ENCODE results near the gene PTPRT.

The PTPRT gene

DNA sequence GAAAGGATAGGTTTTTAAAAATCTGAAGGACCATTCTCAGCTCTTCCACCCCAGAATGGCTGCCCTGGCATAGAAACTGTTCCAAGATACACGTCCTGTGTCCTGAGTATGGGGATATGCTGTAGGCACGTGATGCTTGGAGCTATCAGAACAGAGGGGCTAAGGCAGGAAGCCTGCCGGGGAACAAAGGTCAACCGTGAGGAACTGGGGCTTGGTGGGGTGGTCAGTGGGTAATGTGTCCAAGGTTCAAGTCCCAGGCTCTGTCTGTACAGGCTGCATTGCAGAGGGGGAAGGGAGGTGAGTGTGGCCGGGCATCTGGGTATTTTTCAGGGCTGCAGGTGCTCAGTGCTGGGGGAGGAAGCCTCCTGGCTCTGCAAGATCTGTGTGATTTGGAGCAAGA lies 1092.0 kb downstream of the PTPRT start:
- H3K27ac ChIP-seq: no peak overlapping the region
- no peak for DNase-seq (ENCODE audit: low spot score)
- no peak overlapping the region for H3K4me3 ChIP-seq
- TF ChIP-seq, protein P1, sequence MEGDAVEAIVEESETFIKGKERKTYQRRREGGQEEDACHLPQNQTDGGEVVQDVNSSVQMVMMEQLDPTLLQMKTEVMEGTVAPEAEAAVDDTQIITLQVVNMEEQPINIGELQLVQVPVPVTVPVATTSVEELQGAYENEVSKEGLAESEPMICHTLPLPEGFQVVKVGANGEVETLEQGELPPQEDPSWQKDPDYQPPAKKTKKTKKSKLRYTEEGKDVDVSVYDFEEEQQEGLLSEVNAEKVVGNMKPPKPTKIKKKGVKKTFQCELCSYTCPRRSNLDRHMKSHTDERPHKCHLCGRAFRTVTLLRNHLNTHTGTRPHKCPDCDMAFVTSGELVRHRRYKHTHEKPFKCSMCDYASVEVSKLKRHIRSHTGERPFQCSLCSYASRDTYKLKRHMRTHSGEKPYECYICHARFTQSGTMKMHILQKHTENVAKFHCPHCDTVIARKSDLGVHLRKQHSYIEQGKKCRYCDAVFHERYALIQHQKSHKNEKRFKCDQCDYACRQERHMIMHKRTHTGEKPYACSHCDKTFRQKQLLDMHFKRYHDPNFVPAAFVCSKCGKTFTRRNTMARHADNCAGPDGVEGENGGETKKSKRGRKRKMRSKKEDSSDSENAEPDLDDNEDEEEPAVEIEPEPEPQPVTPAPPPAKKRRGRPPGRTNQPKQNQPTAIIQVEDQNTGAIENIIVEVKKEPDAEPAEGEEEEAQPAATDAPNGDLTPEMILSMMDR (IDR thresholded peaks at IDR 0.05): no peak

DNA sequence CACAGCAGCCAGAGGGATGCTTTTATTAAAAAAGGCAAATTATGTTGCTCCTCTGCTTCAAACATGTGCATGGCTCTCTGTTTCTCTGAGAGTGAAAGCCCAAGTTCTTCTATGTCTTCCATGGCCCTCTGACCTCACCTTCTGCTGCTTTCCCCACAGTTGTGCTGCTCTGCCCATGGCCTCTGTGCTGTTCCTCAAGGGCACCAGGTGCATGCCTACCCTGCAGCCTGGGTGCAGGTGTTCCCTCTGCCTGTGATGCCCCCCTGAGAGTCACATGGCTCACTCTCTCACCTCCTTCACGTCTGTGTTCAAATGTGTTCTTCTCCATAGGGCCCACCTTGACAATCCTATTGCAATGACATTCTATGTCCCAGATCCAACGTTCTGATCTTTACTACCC lies 1094.5 kb downstream of the PTPRT start:
- no peak overlapping the region for H3K27ac ChIP-seq
- no peak for DNase-seq (ENCODE audit: low spot score)
- TF ChIP-seq, protein P1 (IDR thresholded peaks at IDR 0.05): no peak
- H3K4me3 ChIP-seq: no peak overlapping the region

DNA sequence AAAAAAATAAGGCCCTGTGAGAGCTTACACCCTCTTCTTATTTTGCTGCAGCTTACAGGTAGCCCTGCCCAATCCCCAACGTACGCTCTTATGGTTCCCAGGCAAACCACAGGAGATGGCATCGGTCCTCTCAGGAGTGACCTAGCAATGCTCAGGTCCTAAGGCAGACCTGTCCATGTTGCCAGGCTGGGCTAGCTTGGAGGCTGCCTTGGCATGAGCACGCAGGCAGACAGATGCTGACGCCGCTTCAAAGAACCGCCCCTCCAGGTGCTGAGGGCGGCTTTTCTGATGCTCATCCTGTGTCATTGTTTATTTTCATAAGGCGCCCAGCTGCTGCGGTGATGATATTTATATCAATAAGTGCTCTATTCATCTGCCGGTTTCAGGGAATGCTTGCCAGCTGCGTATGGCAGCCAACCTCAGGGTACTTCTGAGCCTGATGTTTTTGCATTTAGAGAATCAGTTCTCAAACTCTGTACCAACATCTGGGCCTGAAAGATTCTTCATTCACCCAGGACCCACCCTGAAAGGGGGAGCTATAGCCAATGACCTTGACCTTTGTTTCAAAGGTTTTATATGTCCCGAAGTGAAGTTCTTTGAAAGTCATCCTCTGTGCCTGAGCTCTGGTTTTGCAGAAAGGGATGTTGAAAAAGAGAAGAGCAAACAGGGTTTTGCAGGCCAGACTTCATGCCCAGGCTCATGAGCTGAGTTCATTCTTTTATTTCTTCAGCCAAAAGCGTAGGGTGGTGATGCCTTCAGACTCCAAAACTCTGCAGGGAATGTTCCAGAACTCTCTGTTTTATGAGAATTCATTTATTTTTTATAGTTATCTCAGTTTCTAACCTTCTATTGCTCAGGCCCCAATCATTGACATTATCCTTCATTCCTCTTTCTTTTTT lies 1095.9 kb downstream of the PTPRT start:
- TF ChIP-seq, protein P1 (IDR thresholded peaks at IDR 0.05): no peak
- no peak for DNase-seq (ENCODE audit: low spot score)
- Histone ChIP-seq H3K4me3 (no peak overlapping the region), H3K27ac (no peak overlapping the region)

DNA sequence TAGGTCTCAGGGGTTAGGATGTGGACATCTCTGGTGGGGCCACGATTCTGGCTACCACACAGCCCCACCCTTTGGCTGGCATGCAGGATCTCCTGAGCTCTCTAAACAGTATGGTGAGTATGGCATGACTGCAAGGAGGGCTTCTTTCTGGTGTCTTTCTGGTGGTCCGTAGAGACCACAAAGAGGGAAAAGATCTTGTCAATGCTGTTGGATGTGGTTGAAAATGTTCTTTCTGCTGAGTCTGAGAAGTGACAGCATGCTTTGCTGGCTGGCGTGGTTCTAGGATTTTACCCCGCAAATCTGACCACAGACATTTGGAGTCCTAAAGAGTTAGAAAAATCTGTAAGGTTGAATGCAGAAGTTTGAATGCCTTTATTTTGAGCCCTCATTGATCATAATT lies 1096.7 kb downstream of the PTPRT start:
- no peak for DNase-seq (ENCODE audit: low spot score)
- H3K4me3 ChIP-seq: no peak overlapping the region
- H3K27ac ChIP-seq: no peak overlapping the region
- TF ChIP-seq, protein P1 (IDR thresholded peaks at IDR 0.05): no peak

DNA sequence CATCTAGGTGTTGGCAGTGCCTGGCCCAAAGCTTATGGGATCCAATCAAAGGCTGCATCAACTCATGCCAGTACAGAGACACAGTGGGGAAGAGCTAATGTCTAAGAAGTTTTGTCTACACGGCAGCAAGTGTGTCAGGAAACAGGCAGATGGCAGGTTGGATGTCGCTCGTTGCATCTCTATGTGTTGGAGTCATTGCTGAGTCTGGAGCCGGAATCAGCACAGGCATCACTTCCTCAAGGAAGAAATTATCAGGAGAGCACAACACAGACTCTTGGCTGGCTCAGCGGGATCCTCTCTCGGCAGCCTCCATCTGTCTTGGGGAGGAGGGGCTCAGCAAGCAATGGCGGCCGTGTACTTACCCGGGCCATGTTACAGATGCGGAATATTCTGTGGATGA lies 1104.3 kb downstream of the PTPRT start:
- TF ChIP-seq, protein P1 (IDR thresholded peaks at IDR 0.05): no peak
- H3K4me3 ChIP-seq: no peak overlapping the region
- no peak overlapping the region for H3K27ac ChIP-seq
- DNase-seq (ENCODE audit: low spot score): no peak

DNA sequence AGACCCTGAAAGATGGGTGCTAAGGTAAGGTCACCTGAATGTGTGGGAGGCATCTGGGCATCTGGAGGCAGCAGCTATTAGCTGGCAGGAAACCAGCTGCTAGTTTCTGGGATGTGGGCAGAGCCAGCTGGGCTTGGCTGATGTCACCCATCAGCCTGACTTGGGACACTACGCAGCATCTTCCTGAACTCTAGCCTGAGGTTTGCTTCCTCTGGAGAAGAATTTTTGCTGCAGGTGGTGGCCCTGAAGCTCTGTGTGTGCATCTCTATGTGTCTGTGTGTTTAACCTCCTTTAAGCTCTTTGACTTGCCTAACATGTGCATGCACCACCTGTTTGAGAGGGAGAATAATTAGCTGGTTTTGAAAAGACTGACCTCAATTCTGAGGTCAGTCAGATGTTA lies 1106.4 kb downstream of the PTPRT start:
- TF ChIP-seq, protein P1 (IDR thresholded peaks at IDR 0.05): no peak
- H3K27ac ChIP-seq: no peak overlapping the region
- no peak overlapping the region for H3K4me3 ChIP-seq
- no peak for DNase-seq (ENCODE audit: low spot score)

DNA sequence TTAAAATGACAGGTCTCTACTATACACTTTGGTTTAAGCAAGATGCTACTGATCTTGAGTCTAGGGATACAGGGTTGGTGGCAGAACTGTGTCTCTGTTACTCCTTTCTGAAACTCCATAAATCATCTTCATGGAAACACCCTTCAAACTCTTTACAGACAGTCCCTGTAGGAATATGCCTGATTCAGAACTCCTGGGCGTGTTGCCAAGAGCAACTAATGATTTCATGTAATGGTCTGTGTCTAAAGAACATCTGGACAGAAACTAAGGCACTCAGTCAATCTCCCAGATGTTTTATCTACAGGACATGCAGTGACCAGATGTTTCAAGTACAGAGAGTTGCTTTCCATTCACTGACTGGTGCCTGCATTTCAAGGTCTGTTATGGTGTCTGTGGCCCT lies 1107.1 kb downstream of the PTPRT start:
- DNase-seq (ENCODE audit: low spot score): no peak
- TF ChIP-seq, protein P1 (IDR thresholded peaks at IDR 0.05): no peak
- no peak overlapping the region for H3K27ac ChIP-seq
- H3K4me3 ChIP-seq: no peak overlapping the region
